GM19324 (cell line): Measurements from ENCODE around the gene CCM2.

Experiments used
- ATAC-seq: cut with Tn5 transposase; IDR thresholded peaks from one replicate; pipeline ENCODE4 v1.9.1; 2021; ENCODE audit warnings: mild to moderate bottlenecking, moderate library complexity; ENCODE audit not compliant: unreplicated experiment, low FRiP score

Gene CCM2

DNA sequence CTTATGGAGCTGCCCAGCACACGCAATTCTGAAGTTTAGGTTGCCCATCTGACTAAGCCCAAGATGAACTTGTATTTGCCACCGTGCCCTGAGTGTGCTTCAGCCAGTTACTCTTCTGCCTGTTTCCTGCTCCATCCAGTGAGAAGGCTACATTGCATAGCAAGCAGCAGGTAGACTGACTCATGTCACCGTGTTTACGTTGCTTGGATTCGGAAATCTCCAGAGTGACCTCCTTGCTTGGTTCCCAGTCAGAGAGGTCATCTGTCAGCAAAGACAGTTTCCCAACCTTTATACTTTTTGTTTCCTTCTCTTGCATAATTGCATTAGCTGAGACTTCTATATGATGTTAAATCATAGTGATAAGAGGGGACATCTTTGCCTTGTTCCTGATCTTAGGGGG is 57.9 kb downstream of the CCM2 start:
- ATAC-seq, result no peak

DNA sequence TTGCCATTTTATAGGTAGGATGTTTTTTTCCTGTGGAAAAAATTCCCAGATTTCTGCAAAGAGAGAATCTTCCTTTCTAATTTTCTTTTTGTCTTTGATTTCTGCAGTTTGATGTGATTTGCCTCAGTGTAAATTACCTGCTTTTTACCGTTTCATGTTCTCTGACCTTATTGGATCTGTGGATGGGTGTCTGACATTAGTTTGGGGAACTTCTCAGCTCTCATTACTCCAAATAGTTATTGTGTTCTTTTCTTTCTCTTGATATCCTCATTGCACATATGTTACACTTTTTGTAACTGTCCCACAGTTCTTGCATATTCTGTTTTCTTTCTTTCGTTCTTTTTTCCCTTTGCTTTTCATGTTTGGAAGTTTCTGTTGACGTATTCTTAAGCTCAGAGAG is 60.3 kb downstream of the CCM2 start:
- ATAC-seq, result no peak

DNA sequence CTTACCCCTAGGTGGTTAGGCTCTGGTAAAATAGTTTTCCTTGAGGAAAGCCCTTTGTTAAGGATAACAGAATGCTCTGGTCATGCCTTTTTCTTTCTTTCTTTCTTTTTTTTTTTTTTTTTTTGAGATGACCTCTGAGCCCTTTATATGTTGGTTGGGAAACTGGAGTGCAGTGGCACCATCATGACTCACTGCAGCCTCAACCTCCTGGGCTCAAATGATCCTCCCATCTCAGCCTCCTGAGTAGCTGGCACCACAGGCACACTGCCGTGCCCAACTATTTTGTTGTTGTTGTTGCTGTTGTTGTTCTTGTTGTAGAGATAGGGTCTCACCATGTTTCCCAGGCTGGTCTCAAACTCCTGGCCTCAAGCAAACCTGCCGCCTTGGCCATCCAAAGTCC is 61.4 kb downstream of the CCM2 start:
- ATAC-seq, result no peak

DNA sequence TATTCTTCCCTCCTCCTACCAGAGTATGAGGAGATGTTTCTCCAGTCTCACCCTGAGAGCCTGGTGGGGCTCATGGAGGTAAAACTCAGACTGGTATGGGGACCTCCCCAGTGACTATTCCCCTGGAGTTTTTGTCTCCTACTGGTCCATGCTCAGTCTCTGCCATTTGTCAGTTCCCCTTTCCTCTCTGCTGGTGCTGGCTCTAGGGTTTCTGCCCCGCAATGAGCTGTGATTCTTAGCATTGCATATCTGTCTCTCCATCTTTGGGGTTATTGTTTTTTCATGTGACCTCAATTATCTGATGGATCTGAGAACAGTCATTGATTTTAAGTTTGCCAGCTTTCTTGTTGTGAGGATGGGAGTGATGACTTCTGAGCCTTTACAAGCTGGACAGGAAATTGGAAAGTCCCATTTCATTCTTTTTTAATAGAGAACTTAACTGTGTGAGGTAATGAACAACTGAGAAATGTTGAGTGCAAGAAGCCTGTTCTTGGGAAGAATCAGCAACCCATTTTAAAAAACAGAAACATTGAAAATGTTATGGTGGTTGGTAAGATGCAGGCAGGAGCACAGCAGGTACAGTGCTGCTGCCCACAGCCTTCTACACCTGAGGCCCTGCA is 61.9 kb downstream of the CCM2 start:
- no peak for ATAC-seq

DNA sequence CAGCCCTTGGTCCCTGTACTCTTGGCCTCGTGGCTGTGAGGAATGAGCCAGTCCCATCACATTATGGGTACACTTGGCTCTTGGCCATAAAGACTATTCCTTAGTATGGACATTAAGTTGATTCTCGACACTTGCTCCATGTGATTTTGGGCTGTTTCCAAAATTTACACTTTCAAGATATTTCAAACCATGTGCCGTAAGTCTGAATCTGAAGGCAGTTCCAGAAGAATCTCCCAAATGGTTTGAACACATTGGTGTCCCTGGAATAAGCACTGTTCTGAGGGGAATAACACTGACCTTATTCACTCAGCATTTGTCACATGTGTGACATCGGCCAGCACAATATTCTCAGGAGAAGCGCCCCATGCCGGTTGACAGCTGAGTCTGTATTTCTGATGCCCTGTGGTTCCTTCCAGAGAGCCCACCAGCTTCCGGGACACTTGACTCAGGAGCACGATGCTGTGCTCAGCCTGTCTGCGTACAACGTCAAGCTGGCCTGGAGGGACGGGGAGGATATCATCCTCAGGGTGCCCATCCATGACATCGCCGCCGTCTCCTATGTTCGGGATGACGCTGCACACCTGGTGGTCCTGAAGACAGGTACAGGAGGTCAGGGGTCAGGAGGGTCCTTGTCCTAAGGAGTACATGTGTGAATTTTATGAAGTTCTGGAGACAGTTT is 64.2 kb downstream of the CCM2 start:
- ATAC-seq, result no peak

DNA sequence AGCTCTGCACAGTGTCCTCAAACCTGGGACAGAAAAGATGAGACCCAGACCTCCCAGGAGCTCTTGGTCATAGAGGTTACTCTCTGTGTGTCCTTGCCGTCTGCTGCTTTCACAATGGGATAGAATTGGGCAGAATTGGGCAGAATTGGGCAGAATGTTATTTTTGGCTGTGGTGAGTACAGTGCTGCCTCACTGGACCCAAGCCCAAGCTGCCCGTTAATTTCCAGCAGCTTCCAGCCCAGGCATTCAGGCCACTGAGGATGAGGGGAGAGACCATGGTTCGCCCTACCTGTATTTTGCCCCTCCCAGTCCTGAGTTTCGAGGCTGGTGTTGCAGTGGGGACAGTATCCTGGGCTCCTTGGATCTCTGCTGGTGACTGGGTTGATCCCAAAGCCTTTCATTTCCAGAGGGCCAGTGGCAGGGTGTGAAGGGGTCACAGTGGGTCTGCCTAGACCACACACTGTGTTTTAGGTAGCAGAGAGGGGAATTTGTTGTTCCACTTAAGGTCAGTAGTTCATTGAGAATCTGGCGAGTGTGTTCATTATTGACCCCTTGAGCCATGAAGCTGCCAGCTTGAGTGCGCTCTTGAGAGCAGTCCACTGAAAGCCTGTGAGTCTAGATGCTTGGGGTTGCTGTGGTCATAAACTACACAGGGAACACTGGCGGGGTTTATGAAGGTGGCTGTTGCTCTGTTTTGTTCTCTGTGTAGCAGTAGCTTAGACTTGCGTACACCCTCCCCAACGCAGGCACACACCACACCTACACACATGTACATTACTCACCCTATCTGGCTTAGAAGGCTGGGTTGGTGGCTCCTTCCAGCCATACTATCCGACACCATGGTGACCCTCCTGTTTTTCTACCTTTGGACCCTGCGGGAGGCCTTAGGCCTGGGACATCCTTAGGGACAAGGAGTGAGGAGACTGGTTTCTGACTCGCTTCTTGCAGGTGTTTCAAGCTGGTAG is 65.3 kb downstream of the CCM2 start:
- ATAC-seq, result no peak

DNA sequence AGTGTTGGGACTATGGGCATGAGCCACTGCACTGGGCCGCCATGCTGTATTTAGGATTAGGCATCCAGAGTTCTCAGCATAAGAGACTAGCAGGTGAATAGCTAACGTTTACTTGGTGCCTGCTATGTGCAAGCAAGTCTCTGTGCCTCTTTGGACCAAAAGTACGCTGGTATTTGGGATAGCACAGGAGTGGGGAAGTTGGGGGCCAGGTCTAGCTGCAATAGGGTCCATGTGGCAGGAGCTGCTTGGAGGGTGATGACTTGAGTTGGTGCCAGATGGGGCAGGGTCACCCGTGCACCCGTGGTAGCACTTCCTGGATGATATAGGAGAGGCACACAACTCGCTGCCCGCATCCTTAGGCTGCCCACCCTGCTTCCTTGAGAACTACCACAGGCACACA is 66.4 kb downstream of the CCM2 start:
- ATAC-seq, result no peak

DNA sequence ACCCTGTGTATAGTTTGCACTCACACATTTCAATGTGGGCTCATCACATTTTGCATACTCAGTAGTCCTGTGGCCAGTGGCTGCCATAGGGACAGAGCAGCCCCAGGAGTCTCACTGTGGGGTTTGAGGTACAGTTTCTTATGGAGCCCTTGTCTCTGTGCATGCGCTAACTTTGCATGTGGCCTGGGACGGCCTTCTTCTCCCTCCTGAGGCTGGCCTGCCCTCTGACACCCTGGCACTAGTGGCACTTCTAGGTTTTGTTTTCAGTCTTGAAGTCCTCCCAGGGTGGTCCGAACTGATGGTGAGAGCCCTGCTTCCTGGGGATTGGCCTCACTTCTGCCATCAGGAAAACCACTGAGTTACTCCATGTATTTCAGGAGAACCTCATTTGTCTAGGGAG is 67.6 kb downstream of the CCM2 start:
- ATAC-seq, result no peak

DNA sequence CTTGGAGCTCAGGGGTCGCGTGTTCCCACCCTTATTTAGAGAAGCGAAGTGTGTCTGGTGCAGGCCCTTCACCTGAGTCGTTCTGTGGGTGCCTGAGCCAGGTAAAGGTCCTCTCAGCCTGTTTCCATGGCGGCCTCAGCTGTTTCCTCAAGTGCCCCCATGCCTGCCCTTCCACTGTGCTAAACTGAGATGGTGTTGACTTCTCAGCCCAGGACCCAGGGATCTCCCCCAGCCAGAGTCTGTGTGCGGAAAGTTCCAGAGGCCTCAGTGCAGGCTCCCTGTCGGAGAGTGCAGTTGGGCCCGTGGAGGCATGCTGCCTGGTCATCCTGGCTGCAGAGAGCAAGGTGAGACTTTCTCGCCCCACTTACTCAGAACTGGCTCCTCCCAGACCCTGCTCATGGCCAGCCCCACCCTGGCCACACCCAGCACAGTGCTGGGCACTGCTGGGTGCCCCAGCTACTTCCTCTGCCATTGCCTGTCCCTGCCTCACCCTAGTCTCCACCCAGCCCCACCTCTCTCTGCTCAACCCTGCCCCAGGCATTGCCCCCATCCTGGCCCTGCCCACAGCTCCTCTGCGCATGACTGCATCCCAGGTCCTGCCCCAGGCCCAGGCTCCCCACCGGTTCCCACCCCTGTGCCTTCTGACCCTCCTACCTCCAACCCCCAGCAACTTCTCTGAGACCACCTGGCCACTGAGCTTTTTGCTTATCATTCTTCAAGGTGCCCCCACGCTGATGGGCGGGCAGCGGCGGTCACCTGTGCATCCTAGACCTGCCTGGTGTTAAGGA is 68.4 kb downstream of the CCM2 start:
- no peak for ATAC-seq

DNA sequence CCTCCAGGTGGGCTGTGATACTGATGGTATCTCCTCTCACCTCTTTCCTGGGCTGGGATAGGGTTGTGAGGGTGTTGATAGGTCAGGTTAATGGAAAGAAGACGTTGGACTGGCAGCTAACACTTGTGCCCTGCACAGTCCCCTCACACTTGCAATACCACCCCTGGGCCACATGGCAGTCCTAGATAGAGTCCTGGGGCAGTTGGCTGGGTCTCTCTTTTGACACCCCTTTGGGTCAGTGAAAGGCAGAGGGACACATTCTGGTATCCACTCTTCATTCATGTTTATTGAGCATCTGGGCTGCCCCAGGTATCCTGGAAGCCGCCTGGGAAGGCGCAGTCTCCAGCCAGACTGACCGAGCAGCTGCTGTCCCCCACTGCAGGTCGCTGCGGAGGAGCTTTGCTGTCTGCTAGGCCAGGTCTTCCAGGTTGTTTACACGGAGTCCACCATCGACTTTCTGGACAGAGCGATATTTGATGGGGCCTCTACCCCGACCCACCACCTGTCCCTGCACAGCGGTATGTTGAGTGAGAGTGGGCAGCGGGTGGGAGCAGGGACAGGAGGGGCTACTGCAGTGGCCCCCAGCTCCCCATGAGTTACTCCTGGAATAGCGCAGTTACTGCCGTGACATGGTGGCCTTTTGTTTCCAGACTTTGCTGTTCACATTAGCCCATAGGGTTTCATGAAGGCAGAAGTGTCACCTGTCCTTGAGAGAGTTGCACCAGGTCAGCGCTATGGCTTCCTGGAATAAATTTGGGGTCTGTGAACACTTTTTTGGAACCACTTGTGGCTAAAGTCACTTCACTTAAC is 69.6 kb downstream of the CCM2 start:
- ATAC-seq, result no peak

DNA sequence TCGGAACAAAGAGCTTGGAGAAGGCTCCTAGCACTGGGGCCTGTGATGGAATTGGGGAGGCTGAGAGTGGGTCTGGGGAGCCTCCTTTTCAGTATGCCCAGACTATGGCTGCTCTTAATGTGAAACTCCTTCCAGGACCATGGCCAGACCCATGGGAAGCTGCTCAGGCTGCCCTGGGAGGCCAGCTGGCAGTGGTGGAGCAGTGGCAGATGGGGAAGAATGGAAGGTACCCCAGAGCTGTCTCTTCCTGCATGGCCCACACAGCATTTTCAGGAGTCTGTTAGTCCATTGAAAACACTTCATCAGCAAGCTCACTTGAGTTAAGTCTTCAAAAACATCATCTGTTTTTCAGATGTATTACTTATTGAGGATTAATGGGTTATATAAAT is 70.2 kb downstream of the CCM2 start:
- ATAC-seq, result no peak

DNA sequence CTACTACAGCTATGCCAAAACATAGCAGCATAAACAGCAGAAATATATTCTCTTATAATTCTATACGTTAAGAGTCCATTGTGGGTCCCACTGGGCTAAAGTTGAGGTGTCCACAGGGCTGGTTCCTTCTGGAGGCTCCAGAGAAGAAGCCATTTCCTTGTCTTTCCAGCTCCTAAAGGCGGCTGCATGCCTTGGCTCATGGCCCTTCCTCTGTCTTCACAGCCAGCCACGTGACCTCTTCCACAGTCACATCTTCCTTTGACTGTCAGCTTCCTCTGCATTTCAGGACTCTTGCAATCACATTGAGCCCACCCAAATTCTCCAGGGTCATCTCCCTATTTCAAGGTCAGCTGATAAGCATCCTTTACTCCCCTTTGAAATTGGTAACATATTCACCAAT is 71.5 kb downstream of the CCM2 start:
- ATAC-seq, result no peak

DNA sequence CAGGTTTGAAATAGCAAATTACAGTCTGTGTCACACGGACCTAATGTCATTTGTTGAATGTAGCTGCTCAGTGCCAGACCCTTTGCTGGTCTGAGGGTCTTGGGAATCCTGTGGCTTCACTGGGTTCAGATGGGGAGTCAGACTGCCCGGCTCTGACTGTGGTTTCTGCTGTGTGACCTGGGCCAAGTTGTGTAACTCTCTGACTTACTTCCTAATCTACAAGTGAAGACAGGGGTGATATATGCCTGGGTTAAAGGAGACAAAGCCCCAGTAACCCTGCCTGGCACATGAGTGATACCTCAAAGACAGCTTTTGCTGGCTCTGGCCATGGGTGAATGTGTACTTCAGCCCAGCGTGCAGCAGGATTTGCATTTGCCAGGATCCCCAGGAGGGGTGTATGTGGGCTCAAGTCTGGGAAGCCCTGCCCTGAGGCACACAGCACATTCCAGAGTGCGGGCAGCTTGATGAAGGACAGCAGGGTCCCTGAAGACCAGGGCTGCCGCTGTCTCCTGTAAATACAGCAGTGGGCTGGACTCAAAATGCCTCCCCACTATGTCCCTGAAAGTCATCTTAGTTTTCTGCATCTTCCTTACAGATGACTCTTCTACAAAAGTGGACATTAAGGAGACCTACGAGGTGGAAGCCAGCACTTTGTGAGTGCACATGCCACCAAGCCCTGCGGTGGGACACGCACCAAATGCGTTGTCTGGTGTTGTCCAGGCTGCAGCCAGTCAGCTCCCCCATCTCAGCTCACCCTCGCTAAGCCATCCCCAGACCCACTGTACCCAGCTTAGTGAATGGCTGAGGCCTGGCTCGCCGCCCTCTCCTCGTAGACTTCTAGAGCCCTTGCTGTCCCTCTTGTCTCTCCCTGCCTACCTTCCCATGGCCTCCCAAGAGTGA is 72.4 kb downstream of the CCM2 start:
- no peak for ATAC-seq

DNA sequence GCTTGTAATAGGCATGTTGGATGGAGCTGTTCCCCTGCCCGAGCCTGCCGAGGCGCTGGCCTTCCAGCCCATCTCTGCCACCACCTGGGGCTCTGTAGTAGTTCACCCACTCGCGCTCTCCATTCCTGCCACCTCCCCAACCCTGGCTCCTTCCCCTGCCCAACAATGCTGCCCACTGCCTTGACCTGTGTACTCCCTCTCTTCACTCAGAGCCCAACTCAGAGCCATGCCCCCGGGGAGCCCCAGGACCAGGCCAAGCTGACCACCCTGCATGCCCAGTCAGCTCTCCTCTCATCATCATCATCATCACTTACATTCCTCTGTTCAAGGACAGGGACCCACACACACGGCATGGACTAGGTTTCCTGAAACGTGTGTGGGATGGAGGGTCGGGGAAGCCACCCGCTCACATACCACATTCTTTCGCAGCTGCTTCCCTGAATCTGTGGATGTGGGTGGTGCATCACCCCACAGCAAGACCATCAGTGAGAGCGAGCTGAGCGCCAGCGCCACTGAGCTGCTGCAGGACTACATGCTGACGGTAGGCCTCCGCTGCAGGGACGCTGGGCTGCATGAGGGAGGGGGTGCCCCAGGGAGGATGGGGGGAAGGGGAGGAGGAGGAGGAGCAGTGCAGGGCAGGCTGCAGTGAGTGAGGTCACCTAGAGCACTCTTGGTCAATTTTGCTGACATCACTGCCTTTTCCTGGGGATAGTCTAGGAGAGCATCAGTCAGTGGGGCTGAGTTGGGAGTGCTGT is 73.2 kb downstream of the CCM2 start:
- ATAC-seq, result no peak

DNA sequence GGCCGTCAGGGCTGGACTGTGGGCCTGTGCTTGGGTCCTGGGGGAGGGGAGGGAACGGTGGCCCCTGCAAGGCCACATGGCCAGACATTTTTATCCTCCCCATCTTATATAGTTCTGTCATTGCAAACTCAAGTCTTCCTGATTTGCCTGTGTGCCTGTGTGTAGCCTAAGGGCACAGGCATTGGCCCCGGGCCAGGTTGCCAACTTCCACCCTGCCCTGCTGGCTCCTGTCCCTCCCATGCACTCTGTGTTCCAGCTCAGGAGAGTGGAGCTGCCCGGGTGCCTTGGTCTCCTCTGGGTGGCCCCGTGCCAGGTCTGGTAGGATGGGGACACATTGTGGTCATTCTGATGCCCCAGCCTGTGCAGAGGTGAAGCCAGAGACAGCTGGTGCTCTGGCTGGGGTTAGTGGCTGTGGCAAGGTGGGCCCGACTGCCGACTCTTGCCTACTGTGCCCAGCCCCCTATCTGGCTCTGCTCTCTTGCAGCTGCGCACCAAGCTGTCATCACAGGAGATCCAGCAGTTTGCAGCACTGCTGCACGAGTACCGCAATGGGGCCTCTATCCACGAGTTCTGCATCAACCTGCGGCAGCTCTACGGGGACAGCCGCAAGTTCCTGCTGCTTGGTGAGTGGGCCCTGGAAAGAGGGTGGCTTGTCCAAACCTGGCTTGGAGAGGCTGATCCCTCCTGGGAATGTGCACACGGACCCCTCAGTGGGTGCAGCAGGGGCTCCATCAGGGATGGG is 74.0 kb downstream of the CCM2 start:
- no peak for ATAC-seq

DNA sequence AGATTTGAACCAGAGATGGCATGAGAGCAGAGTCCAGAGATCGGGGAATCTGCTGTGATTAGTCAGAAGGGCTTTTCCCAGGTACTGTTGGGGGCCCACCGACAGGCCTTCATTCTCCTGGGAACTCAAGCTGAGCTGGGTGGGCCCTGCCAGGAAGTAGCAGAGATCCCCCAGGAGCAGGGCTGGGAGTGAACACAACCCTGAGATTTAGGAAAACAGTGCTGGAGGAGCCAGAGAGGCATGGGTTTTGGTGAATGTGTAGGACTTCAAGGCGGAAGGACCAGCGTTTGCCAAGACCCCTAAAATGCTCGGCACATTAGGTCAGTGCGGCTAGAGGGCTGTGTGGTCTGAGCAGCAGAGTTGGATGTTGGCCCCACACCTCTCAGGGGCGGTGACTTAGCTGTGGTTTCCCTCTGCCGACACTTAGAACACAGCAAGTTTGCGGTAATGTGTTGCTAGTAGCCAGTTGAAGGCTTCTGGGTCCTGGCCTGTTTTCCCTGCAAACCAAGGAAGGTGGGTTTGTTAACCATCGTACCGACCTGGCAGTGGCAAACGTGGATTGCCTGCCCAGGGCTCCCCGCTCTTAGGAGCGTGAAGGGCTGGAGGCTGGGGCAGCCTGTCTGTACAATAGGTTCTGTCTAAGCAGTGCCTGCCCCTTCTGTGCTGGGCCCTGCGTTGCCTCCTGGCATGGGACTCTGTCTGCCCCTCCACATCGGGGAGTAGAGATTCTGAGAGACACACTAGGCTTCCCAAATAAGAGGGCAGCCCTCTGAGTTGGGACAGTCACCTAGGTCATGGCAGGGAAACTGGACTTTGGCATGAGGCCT is 74.7 kb downstream of the CCM2 start:
- ATAC-seq, result no peak

DNA sequence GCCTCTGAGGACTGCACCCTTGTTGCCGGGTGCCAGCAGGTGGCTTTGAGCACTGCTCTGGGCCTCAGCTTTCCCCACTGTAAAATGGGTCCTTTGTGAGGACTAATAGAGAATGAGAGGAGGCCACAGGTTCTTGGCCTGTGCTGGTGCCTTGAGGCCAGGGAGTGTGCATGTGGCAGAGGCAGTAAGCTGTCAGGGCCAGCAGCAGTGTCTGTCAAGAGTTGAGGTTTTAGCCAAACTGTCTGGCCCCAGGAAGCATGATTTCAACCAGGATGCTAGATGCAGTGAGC is 75.3 kb downstream of the CCM2 start:
- ATAC-seq, result no peak
